PC-9 (cell line): Measurements from ENCODE around the gene SEC24D.

Experiments
- EZH2 ChIP-seq: fragments of 200-600 bp; sonication (generic); IDR thresholded peaks from 2 replicates; pipeline ENCODE4 v1.8.0; 2017; ENCODE audit warnings: antibody characterized with exemption, low read depth
- TF ChIP-seq, protein P1 (sequence below): fragments of 200-600 bp; sonication (generic); conservative IDR thresholded peaks from 2 replicates; pipeline ENCODE4 v1.6.1; 2017; ENCODE audit warnings: mixed run types, antibody characterized with exemption, mild to moderate bottlenecking, moderate library complexity

DNA sequence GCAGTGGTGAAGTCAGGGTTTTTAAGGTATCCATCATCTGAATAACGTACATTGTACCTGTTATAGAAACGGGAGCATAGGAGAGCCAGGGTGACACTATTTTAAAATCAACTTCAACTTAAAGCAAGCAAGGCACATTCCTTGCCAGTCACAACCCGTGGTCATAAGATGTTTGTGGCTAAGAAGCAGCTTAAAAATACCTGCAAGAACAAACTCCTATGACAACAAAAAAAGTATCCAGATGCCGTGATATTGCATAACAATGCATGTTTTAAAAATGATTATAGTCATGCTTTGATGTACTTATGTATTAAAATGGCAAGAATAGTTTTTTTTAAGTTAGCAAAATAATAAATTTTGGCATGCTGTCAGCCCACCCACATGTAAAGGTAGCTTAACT is 36.3 kb upstream of the SEC24D start:
- TF ChIP-seq, protein P1, sequence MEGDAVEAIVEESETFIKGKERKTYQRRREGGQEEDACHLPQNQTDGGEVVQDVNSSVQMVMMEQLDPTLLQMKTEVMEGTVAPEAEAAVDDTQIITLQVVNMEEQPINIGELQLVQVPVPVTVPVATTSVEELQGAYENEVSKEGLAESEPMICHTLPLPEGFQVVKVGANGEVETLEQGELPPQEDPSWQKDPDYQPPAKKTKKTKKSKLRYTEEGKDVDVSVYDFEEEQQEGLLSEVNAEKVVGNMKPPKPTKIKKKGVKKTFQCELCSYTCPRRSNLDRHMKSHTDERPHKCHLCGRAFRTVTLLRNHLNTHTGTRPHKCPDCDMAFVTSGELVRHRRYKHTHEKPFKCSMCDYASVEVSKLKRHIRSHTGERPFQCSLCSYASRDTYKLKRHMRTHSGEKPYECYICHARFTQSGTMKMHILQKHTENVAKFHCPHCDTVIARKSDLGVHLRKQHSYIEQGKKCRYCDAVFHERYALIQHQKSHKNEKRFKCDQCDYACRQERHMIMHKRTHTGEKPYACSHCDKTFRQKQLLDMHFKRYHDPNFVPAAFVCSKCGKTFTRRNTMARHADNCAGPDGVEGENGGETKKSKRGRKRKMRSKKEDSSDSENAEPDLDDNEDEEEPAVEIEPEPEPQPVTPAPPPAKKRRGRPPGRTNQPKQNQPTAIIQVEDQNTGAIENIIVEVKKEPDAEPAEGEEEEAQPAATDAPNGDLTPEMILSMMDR = no peak
- TF ChIP-seq EZH2 = no peak
